Stimulated activated CD4-positive, alpha-beta T cell treated with anti-CD3 and anti-CD28 coated beads, TNF-alpha, amount 100 ng/mL, for 48 hours (primary cell): ENCODE measurements around the gene SNCA.

Source experiments
- DNase-seq, 3 donors: peaks; one replicate each; pipeline ENCODE4 v3.0.0-alpha.2; 2020; ENCODE audit warnings: low read depth in 3 of 3

SNCA gene

GRCh38 chr4:89814362-89814761 is 22.6 kb downstream of the SNCA start:
- DNase-seq = no peak

- no peak for DNase-seq
These were observed 23.8 kb downstream of the SNCA start for GRCh38 chr4:89813197-89813596.

GRCh38 chr4:89807441-89808140 is 29.4 kb downstream of the SNCA start:
- no peak for DNase-seq

- no peak for DNase-seq
These were observed 31.7 kb downstream of the SNCA start for GRCh38 chr4:89805297-89805696.

GRCh38 chr4:89803915-89804314 is 33.0 kb downstream of the SNCA start:
- no peak for DNase-seq

GRCh38 chr4:89803036-89803435 is 33.9 kb downstream of the SNCA start:
- no peak for DNase-seq

- no peak for DNase-seq
These were observed 36.3 kb downstream of the SNCA start for GRCh38 chr4:89800527-89801103.

GRCh38 chr4:89800012-89800516 is 36.9 kb downstream of the SNCA start:
- DNase-seq = no peak

GRCh38 chr4:89799071-89799470 is 37.9 kb downstream of the SNCA start:
- no peak for DNase-seq

- no peak for DNase-seq
These were observed 39.8 kb downstream of the SNCA start for GRCh38 chr4:89797117-89797516.

- no peak for DNase-seq
These were observed 48.5 kb downstream of the SNCA start for GRCh38 chr4:89788206-89789072.

- no peak for DNase-seq
These were observed 52.2 kb downstream of the SNCA start for GRCh38 chr4:89784686-89785231.

GRCh38 chr4:89781321-89781720 is 55.6 kb downstream of the SNCA start:
- no peak for DNase-seq

- DNase-seq = no peak
These were observed 63.2 kb downstream of the SNCA start for GRCh38 chr4:89773805-89774204.

- DNase-seq = no peak
These were observed 67.1 kb downstream of the SNCA start for GRCh38 chr4:89769856-89770255.

- DNase-seq = no peak
These were observed 69.0 kb downstream of the SNCA start for GRCh38 chr4:89767924-89768323.

GRCh38 chr4:89765966-89766365 is 71.0 kb downstream of the SNCA start:
- DNase-seq = no peak

- no peak for DNase-seq
These were observed 71.4 kb downstream of the SNCA start for GRCh38 chr4:89765528-89765927.

GRCh38 chr4:89762311-89762710 is 74.7 kb downstream of the SNCA start:
- no peak for DNase-seq

- DNase-seq = no peak
These were observed 77.5 kb downstream of the SNCA start for GRCh38 chr4:89759426-89759825.

GRCh38 chr4:89757154-89757719 is 79.7 kb downstream of the SNCA start:
- no peak for DNase-seq

- DNase-seq = no peak
These were observed 81.7 kb downstream of the SNCA start for GRCh38 chr4:89755220-89755619.
